ENCODE data around the gene SARNP. TPM values are rescaled to one million over a fixed set of nuclear protein-coding genes. Genes with fewer than 3 reads are reported as not detected.
A peak's percentile ranks its signal among the peaks of the same experiment; 100 is the strongest.

SARNP gene
- total and polyA plus RNA-seq, 9 of the 15 experiments (the other 6 are each of a cell fraction or from before 2014, with no cell fraction given), result 70.1 to 400 (median 198) TPM

GRCh38 chr12:55743406-55744339 lies 73.9 kb downstream of the SARNP start (continued):
- TF ChIP-seq TEAD1 (CRISPR knock-in tag; IDR thresholded peaks at IDR 0.05) (no peak; a peak in 1 of 4 replicates), ZNF134 (CRISPR knock-in tag; conservative IDR thresholded peaks at IDR 0.05) (no peak), KHSRP (IDR thresholded peaks at IDR 0.05) (no peak), GTF2B (IDR thresholded peaks at IDR 0.05; ENCODE audit: extremely low read depth, insufficient read length) (no peak), ZBTB43 (CRISPR knock-in tag; IDR thresholded peaks at IDR 0.05) (0 out of 2 replicates have a peak, but pooled peaks have one; percentile 65)

Measured in K562 (cell line).